Vagina (tissue), 2 donors: ENCODE measurements around the gene WEE1.

Experiments
- POLR2A ChIP-seq, 2 donors: fragments of 450-650 bp; IDR thresholded peaks; one replicate each; pipeline ENCODE4 v1.6.1; 2017; ENCODE audit warnings: antibody characterized with exemption in 2 of 2, mild to moderate bottlenecking in 2 of 2, moderate library complexity in 2 of 2
- TF ChIP-seq, protein P1 (sequence below), 3 experiments: fragments of 450-650 bp in 2 of 3; fragments of 200-600 bp in 1 of 3; sonication (generic) in 1 of 3; IDR thresholded peaks; one replicate each; pipeline ENCODE4 v1.5.1; 2017 to 2019; ENCODE audit warnings: antibody characterized with exemption in 3 of 3, mild to moderate bottlenecking in 2 of 3, moderate library complexity in 2 of 3

DNA sequence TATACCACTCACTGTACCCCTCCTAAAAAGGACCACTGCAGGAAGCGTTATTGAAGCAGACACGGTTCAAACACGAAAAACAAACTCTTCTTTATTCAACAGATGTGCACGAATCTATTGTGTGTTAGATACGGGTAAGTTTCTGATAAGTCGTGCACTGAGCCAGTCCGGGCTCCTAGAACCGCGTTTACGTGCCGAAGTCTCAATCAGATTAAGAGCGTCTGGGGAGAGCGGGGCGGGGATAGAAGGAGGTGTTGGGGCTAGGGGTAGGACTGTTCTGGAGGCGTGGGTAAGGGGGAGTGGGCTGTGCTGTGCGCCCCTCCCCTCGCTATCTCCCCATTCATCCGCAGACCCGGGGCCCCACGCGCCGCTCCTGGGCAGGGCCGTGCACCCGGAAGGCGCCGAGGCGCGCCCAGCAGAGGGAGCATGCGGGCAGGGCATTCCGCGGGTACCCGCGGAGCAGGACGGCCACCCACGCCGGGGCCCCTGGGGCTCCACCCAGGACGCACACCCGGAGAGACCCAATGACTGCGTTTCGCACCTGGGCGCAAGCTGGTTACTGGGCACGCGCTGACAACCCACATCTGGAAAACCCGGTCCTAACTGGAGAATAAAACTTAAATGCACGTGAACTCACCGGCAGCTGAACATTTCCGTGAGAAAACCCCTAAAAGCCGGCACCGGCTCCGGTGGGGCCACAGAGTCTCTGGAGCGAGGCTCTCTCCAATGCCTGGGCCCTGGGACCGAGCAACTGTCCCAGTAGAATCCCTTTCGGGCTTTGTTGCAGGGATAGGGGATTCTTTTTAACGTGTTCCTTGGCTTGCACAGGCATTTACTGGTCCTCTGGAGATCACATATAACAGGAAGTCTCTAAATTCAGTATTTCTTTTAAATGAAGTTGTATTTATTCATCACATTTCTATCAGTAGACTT, 40.6 kb downstream of the WEE1 start:
- TF ChIP-seq POLR2A (IDR thresholded peaks at IDR 0.05) = no peak
- TF ChIP-seq, protein P1, sequence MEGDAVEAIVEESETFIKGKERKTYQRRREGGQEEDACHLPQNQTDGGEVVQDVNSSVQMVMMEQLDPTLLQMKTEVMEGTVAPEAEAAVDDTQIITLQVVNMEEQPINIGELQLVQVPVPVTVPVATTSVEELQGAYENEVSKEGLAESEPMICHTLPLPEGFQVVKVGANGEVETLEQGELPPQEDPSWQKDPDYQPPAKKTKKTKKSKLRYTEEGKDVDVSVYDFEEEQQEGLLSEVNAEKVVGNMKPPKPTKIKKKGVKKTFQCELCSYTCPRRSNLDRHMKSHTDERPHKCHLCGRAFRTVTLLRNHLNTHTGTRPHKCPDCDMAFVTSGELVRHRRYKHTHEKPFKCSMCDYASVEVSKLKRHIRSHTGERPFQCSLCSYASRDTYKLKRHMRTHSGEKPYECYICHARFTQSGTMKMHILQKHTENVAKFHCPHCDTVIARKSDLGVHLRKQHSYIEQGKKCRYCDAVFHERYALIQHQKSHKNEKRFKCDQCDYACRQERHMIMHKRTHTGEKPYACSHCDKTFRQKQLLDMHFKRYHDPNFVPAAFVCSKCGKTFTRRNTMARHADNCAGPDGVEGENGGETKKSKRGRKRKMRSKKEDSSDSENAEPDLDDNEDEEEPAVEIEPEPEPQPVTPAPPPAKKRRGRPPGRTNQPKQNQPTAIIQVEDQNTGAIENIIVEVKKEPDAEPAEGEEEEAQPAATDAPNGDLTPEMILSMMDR (IDR thresholded peaks at IDR 0.05) = peak; percentile 45 to 75 (median 64)
